ENCODE measurements around the gene C2CD4D.

The C2CD4D gene

DNA sequence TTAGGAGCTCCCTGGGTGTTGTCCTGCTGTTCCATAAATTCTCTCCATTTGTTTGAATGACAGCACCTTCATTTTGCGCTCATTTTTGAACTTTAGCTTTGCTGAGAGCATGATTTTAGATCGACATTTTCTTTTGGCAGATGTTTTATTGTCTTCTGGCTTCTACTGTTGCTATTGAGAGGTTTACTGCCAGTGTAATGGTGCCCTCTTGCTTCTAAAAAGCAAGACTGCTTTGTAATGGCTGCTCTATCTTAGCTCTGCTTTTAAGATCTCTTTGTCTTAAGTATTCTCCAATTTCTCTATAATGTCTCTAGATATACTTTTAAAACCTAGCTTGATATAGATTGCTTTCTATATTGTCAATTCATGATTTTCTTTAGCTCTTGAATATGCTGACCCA lies 41.9 kb upstream of the C2CD4D start:
- TF ChIP-seq SIN3A (IDR thresholded peaks at IDR 0.05; ENCODE audit: borderline replicate concordance, insufficient read depth, low read length) (no peak), TAF1 (IDR thresholded peaks at IDR 0.05; ENCODE audit: borderline replicate concordance, insufficient read depth, low read length) (no peak), FOXP2 (optimal IDR thresholded peaks at IDR 0.05; ENCODE audit: borderline replicate concordance, extremely low read depth, extremely low read length, insufficient read depth) (no peak), POLR2AphosphoS5 (IDR thresholded peaks at IDR 0.05; ENCODE audit: low read depth, low read length) (no peak)
- TF ChIP-seq, protein P1, sequence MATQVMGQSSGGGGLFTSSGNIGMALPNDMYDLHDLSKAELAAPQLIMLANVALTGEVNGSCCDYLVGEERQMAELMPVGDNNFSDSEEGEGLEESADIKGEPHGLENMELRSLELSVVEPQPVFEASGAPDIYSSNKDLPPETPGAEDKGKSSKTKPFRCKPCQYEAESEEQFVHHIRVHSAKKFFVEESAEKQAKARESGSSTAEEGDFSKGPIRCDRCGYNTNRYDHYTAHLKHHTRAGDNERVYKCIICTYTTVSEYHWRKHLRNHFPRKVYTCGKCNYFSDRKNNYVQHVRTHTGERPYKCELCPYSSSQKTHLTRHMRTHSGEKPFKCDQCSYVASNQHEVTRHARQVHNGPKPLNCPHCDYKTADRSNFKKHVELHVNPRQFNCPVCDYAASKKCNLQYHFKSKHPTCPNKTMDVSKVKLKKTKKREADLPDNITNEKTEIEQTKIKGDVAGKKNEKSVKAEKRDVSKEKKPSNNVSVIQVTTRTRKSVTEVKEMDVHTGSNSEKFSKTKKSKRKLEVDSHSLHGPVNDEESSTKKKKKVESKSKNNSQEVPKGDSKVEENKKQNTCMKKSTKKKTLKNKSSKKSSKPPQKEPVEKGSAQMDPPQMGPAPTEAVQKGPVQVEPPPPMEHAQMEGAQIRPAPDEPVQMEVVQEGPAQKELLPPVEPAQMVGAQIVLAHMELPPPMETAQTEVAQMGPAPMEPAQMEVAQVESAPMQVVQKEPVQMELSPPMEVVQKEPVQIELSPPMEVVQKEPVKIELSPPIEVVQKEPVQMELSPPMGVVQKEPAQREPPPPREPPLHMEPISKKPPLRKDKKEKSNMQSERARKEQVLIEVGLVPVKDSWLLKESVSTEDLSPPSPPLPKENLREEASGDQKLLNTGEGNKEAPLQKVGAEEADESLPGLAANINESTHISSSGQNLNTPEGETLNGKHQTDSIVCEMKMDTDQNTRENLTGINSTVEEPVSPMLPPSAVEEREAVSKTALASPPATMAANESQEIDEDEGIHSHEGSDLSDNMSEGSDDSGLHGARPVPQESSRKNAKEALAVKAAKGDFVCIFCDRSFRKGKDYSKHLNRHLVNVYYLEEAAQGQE (IDR thresholded peaks at IDR 0.05; ENCODE audit: insufficient read depth in 1 of 2, low read depth in 2 of 2, low read length in 2 of 2): no peak

DNA sequence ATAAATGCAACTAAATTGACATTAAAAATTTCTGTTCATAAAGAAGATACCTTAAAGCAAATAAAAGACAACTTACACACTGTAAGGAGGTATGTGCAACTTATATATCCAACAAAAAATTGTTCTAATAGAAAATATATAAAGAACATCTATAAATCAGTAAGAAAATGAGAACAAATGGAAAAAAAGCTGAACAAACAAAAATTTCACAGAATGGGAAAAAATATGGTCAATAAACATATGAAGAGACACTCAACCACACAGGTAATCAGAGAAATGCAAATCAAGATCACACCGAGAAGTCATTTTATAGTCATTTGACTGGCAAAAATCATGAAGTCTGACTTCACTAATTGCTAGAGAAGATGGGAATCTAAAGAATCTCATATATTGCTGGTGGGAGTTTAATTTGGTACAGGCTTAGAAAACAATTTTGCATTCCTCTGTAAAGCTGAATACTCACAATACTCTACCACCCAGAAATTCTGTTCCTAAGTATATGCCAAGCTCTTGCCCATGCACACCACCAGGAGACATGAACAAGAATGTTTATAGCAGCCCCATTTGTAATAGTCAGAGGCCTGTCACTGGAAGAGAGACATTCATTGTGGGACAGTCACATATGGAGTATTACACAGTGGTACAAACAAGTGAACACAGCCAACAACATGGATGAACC lies 35.9 kb upstream of the C2CD4D start:
- TF ChIP-seq SIN3A (IDR thresholded peaks at IDR 0.05; ENCODE audit: borderline replicate concordance, insufficient read depth, low read length): no peak
- TF ChIP-seq TAF1 (IDR thresholded peaks at IDR 0.05; ENCODE audit: borderline replicate concordance, insufficient read depth, low read length): no peak
- no peak for TF ChIP-seq POLR2AphosphoS5 (IDR thresholded peaks at IDR 0.05; ENCODE audit: low read depth, low read length)
- no peak for TF ChIP-seq FOXP2 (optimal IDR thresholded peaks at IDR 0.05; ENCODE audit: borderline replicate concordance, extremely low read depth, extremely low read length, insufficient read depth)
- TF ChIP-seq, protein P1 (IDR thresholded peaks at IDR 0.05; ENCODE audit: insufficient read depth in 1 of 2, low read depth in 2 of 2, low read length in 2 of 2): no peak

DNA sequence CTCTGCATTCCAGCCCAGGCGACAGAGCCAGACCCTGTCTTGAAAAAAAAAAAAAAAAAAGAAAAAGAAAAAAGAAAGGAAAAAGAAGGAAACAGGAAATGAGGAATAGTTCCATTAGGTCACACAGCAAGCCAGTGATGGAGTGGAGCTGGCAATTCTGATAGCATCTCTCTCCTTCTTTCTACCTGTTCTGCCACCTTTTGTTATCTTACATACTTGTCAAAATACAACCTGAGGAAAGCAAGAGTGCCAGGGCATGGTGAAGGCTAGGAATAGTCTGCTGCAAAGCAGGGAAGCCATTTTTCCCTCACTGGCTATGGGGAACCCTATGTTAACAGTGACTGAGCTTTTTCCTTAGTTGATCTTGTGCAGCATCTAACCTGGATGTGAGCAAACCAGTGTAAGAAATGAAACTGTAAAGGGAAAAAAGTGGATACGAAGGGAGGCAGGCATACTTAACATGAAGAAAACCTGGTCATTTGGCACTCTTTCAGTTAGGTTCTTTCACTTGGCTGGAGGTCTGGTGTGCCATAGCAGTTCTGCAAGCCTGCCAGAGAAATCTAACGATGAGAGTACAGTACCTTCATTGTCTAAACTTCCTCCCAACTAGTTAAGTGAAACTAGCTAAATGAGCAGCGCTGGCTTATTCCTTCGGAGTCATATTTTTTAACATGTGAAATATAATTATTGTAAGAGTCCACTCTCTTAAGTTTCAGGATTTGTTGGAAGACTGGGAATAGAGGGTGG lies 31.8 kb upstream of the C2CD4D start:
- no peak for TF ChIP-seq FOXP2 (optimal IDR thresholded peaks at IDR 0.05; ENCODE audit: borderline replicate concordance, extremely low read depth, extremely low read length, insufficient read depth)
- TF ChIP-seq SIN3A (IDR thresholded peaks at IDR 0.05; ENCODE audit: borderline replicate concordance, insufficient read depth, low read length): no peak
- no peak for TF ChIP-seq POLR2AphosphoS5 (IDR thresholded peaks at IDR 0.05; ENCODE audit: low read depth, low read length)
- no peak for TF ChIP-seq TAF1 (IDR thresholded peaks at IDR 0.05; ENCODE audit: borderline replicate concordance, insufficient read depth, low read length)
- TF ChIP-seq, protein P1 (IDR thresholded peaks at IDR 0.05; ENCODE audit: insufficient read depth in 1 of 2, low read depth in 2 of 2, low read length in 2 of 2): no peak

DNA sequence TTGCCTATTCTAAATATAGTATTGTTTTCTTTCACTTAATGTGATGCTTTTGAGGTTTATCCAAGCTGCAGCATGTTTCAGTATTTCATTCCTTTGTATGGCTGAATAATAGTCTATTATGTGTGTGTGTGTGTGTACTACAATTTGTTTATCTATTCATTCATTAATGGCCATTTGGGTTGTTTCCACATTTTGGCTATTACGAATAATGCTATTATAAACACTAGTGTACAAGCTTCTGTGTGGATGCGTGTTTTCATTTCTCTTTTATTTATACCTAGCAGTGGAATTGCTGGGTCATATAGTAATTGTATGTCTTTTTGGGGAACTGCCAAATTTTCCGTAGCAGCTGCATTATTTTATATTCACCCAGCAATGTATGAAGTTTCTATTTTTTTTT lies 28.9 kb upstream of the C2CD4D start:
- TF ChIP-seq, protein P1 (IDR thresholded peaks at IDR 0.05; ENCODE audit: insufficient read depth in 1 of 2, low read depth in 2 of 2, low read length in 2 of 2): no peak
- TF ChIP-seq TAF1 (IDR thresholded peaks at IDR 0.05; ENCODE audit: borderline replicate concordance, insufficient read depth, low read length) (no peak), FOXP2 (optimal IDR thresholded peaks at IDR 0.05; ENCODE audit: borderline replicate concordance, extremely low read depth, extremely low read length, insufficient read depth) (no peak), POLR2AphosphoS5 (IDR thresholded peaks at IDR 0.05; ENCODE audit: low read depth, low read length) (no peak)
